Brain pericyte (primary cell): ENCODE measurements around the gene SAA4.
A peak's percentile ranks its signal among the peaks of the same experiment; 100 is the strongest.
"Not testable (repeated sequence)": the region's sequence is repeated elsewhere in the genome, so short reads cannot be mapped to it uniquely, and the experiment has no call there.

Experiments used
- DNase-seq: peaks from one replicate; pipeline ENCODE4 v3.0.0-alpha.2; 2012; ENCODE audit warnings: low read depth, low spot score

SAA4 gene

DNA sequence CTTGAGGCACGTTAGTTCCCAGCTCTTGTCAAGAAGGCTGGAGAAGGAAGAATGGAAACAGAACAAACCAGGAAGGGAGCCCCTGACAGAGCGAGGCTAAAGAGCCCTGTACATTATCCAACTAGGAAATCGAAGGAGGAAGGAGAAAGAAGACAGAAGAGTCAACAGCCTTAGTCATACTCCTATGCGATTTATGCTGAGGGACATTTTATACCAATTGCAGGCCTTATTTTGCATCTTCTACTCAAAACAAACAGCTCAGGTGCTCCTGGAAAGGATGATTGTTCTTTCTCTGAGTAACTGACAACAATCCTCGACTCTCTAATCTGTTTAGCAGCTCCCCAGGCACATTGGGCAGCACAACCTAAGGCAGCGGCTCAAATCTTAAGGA, 10.6 kb upstream of the SAA4 start:
- not testable (repeated sequence) for DNase-seq

DNA sequence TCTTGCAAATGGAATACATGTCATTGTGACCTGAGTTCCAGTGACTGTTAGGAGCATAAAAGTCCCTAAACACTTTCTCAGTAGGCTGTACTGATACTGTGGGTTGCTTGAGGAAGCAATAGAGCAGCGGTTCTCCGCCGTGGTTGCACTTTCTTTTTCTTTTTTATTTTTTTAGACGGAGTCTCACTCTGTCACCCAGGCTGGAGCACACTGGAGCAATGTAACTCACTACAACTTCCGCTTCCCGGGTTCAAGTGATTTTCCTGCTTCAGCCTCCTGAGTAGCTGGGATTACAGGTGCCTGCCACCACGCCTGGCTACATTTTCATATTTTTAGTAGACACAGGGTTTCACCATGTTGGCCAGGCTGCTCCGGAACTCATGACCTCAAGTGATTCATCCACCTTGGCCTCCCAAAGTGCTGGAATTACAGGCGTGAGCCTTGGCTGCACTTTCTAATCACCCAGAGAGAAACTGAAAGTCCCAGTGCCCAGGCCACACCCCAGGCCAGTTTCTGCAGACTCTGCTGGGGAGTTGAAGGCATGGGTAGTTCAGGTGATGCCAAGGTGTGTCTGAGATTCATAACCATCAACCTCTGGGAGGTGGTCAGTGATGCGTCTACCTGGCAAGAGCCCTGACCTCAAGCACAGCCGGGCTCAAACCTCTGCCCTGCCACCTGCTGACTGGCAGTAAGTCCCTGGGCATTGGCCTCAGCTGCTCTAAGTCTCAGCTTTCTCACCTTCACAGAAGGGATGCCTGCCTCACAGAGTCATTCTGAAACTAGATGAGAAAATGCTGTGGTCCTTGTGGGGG, 10.0 kb upstream of the SAA4 start:
- not testable (repeated sequence) for DNase-seq

DNA sequence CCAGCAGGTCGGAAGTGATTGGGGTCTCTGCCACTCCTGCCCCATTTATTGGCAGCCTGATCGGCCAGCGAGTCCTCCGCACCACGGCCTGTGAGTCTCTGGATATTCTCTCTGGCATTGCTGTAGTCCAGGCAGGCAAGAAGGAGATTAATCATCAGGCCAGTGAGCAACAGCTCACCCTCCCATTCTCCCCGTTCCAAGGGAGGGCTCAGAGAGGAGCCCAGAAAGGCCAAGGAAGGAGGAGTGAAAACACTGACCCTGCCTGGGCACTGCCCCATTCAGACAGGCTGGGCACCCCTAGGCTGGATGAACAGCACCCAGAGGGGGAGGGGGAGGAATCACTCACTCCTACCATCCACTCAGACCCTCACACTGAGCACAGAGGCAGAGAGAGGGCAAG, 8.8 kb upstream of the SAA4 start:
- no peak for DNase-seq

DNA sequence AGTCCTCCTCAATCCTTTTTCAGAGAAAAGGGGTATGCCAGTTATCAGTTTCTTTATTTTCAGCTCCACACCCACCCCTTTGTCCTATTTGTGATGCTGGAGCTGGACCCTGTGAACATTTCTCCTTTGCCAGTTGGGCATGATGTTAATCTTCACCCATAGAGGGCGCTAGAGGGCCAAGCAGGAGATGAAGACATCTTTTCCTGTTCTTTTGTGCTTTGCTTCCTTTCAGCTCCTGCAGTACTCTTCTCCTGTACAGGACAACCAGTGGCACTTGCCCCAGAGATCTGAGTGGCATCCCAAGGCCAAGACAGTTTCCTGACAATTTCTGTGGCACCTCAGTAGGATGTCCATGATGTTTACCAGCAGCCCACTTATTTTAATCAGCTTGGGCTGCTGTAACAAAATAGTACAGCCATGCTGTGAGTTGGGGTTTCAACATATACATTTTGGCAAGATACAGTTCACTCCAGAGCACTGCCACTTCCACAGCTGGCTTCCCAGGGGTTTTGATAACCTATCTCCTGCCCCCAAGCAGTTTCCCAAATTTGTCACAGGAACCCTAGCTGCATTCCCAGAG, 7.3 kb upstream of the SAA4 start:
- DNase-seq, result peak; percentile 45

DNA sequence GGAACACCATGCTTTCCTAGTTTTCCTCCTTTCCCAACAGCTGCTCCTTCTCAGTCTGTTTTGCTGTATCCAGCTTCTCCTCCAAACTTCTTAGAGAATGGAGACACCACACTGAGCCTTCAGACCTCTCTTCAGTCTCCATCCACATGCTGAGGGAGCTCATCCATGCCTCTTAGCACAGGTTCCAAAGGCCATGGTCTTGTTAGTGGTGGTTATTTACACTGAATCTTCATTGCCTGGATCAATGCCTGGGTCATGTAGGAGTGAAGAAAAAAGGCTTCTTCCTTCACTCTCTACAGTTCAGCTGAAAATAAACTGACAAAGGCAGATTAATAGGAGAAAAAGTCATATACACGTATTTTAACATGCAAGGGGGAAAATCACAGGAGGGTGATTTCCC, 3.1 kb upstream of the SAA4 start:
- DNase-seq, result no peak

DNA sequence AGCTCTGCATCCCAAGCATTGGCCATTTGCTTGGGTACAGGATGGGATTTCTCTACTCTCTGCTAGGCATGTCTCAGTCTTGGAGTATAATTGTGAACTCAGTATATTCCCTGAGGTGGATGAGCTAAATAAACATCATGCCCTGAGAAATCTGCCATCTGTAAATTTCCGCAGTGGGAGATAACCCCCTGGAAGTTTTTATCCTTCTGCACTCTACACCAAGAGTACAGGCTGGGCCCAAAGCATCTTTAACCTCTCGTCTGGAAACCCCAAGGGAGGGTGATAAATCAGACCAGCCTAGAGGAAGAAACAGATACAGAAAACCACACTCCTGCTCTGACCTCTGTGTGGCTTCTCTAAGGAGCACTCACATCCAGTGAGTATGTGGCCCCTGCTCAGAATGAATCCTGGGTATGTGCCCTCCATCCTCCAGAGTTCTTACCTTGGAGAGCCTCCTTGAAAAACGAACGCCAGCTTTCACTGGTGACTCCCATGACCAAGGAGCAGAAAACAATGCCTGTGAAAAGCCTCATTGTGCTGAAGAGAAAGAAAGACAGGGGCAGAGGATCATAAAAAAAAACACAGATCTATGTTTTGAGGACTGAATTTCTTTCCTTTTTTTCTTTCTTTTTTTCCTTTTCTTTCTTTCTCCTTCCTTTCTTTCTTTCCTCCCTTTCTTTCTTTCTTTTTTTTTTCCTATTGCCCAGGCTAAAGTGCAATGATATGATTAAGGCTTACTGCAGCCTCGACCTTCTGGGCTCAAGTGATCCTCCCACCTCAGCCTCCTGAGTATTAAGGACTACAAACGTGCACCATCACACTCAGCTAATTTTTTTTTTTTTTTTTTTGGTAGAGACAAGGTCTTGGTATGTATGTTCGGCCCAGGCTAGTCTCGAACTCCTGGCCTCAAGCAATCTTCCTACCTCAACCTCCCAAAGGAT, 938 bp downstream of the SAA4 start:
- DNase-seq, result peak; percentile 11

DNA sequence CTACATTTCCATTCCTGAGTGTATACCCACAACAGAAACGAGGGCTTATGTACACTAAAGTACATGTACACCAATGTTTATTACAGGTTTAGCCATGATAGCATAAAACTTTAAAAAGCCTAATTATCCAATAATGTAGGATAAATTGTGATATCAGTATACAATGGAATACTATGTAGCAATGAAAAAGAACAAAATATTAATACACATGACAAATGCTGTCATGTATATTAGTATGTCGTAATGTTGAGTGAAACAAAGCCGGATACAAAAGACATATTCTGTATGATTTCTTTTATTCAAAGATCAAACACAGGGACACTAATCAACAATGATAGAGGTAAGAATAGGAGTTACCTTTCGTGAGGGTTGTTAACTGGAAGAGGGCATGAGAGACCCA, 2.7 kb downstream of the SAA4 start:
- no peak for DNase-seq

DNA sequence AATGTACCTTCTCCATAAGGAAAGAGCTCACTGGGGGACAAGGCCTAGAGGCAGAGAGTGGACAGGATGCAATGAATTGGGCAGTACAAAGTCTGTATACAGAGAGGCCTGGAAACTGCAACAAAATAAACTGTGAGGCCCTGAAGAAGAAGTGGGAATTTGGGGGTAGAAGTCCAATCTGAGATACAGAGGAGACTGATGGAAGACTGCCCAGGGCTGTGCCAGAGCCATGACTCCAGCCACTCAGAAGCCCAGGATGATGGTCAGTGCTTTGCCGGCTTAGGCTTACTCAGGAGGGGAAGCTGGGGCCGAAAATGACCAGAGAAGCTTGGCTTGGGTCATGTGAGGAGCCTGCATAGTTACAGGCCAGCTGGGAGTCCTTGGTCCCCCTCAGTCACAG, 5.7 kb downstream of the SAA4 start:
- no peak for DNase-seq

DNA sequence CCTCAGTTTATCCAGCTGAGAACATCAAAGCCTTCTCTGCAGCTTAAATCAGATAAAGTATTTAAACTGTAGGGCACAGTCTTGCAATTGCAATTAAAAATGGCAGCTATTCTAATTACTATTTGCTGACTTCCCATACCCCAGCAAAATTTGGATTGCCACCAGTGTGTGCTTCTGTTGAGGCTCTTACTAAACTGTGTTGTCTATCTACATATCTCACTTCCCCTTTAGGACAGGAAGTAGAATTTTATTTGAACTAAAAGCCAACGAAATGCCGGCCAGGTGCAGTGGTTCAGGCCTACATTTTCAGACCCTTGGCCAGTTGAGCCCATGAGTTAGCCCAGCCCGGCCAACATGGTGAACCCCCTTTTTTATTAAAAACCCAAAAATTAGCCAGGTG, 7.1 kb downstream of the SAA4 start:
- DNase-seq, result no peak

DNA sequence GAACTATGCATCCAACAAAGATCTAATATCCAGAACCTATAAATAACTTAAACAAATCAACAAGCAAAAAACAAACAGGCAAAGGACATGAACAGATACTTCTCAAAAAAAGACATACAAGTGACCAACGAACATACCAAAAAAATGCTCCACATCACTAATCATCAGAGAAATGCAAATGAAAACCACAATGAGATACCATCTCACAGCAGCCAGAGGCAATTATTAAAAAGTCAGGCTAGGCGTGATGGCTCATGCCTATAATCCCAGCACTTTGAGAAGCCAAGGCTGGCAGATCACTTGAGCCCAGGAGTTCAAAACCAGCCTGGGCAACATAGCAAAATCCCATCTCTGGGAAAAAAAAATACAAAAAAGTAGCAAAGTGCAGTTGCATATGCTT, 10.7 kb downstream of the SAA4 start:
- no peak for DNase-seq

DNA sequence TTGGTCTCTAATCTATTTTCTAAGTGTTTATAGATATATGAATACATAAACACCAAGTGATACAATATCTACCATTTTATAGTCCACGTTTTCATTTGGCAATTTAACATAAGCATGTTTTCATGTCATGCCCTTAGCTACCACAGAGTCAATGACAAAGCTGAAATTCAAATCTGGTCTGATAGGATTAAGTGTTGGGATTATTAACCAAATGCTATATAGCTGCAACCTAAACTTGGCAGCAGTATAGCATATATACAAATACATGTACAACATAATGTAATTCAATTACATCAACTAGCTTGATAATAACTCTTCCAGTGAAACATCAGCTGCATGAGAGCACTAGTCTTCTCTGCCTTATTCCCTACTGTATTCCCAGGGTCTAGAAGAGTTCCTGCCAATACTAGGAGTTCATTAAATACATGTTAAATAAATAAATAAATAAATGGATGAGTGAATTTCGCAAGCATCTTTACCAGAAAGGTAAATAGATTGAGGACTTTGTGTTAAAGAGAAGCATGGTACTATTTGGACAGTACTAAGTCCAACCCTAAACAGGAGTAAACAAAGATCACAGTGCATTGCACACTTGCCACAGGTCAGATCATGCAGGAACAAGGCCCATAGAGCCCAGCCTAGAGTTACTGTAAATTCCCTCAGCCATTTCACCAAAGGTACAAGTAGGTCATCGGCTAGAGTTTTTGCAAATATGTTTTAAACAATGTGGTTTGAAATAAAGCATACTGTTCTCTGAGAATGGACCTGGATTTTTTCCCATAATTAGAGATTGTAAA, 12.8 kb downstream of the SAA4 start:
- DNase-seq, result no peak

DNA sequence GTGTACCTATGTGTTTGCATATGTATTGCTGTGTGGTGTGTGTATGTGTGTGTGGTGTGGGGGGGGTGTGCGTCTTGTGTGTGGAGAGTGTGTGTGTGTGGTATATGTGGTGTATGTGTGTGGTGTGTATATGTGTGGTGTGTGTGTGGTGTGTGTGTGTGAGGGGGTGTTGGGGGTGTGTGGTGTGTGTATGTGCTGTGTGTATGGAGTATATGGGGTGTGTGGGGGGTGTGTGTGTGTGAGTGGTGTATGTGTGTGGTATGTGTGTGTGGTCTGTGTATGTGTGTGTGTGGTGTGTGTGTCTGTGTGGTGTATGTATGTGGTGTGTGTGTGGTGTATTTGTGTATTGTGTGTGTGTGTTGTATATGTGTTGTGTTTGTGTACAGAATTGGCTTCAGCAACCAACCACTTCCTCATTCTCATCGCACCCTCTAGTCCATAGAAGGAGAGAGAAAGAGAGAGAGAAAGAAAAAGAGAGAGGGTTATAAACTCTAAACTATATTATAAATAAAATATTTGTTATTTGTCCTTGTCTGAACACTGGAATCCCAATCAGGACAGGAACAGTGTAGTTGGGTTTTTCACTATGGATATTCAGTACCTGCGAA, 13.7 kb downstream of the SAA4 start:
- no peak for DNase-seq

DNA sequence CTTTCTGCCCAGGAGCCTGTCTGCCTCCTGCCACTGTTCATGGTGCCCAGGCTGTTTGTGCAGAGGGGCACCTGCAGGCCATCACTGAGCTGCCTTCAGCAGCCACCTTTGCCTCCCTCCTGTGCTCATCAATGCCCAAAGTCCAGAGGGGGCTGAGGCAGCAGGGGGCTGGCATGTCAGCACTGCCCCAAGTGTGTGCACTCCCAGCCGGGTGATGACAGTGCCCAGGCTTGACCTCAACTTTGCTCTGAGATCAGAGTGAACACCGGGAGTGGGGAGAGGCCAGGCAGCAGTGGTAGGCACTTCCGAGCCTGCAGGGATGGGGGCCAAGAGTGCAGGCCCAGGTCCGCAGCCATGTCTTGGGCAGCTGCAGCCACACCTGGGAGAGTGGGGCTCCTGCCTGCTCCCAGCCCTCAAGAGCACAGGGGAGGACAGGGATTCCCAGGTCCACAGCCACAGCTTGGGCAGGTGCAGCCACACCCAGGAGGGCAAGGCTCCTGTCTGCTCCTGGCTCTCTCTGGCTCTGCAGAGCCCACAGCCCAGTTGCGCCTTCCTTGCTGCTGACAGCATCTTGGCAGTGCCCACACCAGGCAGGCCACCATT, 15.2 kb downstream of the SAA4 start:
- DNase-seq, result no peak

DNA sequence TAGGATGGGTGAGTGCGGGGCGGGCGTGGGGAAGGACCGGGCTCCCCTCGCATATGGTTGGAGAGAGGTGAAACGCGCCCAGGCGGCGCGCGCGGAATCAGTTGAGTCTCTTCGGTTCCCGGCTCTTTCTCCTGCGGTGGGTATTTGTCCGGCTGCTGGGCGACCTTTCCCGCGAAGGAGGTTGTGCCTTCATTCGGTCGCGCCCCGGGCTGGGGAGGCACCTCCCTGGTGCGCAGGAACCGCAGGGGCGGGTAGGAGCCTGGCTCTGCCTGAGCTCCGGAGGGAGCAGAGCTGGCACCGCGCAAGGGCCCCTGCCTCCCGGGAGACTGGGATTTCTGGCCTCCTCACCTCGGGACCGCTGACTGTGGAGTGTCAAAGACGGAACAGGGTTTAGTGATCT, 27.5 kb downstream of the SAA4 start:
- no peak for DNase-seq

DNA sequence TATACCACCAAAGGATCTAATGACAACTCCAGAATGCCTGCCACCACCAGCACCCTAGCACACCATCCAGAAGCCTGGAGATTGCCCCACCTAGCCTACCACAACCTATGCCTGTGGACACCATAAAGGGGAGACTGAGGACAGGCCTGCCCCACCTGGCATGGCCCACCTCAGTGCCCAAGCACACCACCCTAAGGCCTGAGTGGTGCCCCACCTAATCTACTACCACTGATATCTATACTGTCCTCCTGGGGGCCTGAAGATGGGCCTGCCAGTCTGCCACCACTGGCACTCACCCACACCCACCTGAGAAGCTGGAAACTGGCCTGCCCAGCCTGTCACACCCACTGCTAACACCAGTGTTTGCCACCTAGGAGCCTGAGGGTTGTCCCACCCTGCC, 31.8 kb downstream of the SAA4 start:
- no peak for DNase-seq

DNA sequence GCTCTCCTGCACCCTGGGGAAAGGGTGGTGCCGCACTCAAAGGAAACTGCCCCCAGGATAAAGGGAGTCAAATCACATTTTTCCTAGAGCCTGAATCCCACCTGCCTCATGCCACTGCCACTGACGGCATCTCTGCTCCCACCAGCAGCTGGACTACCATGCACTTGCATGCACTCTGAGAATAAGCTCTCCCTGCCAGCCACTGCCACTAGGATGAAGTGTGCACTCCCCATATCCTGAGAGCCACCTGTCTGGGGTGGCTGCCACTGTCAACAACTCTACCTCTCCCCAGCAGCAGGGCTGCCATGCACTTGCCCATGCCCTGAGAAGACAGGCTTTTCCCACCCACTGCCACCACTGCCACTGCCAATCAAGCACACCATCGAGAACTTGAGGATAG, 32.4 kb downstream of the SAA4 start:
- DNase-seq, result no peak

DNA sequence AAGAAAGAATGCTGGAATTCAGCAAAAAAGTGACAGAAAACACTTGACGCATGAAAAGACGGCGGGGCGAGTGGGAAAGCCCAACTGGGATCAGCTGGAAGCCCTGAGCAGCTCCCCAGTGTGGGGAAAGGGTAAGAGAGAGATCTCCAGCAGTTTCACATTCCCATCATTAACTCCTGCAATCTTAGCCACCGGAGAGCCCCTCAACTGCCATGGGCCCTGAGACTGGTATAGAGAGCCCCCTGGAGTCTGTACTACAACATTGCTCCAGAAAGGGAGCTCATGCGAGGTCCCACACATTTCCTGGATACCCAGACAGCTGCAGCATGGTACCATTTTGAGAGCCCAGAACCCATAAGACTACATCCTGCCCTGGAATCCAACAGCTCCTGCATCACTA, 32.9 kb downstream of the SAA4 start:
- DNase-seq, result no peak

DNA sequence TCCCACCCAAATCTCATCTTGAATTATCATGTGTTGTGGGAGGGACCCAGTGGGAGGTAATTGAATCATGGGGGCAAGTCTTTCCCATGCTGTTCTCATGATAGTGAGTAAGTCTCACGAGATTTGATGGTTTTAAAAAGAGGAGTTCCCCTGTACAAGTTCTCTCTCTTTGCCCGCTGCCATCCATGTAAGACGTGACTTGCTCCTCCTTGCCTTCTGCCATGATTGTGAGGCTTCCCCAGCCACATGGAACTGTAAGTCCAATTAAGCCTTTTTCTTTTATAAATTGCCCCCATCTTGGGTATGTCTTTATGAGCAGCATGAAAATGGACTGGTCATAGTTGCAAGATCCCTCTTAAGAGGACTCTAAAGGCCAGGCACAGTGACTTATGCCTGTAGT, 38.9 kb downstream of the SAA4 start:
- DNase-seq, result not testable (repeated sequence)

DNA sequence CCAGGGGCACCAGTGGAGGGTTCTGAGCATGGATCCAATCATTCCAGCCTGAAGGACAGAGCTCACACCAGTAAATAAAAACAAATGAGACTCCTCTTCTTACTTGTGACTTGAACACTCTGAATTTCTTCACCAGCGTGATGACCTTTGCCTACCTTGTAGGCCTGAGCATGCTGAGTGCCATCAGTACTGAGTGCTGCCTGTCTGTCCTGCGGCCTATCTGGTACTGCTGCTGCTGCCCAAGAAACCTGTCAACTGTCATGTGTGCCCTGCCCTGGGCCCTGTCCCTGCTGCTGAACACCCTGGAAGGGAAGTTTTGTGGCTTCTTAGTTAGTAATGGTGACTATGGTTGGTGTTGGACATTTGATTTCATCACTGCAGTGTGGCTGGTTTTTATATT, 40.1 kb downstream of the SAA4 start:
- DNase-seq, result no peak

DNA sequence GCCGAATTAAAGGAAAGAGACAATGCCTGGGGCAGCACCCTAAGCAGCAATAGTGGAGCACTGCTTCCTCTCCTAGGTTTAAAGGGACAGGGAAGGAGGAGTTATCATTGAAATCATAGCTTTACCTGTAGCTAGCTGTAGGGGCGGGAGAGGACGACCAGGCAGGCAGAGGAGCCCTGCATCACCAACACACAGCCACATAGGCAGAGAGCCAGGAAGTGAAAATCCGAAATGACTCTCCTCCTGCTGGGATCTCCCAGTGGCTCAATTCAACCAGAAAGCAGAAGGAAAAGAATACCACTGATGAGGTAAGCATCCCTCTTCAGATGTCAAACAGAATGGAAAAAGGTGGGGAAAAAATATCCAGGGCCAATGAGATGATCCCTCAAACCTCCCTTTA, 43.6 kb downstream of the SAA4 start:
- no peak for DNase-seq

DNA sequence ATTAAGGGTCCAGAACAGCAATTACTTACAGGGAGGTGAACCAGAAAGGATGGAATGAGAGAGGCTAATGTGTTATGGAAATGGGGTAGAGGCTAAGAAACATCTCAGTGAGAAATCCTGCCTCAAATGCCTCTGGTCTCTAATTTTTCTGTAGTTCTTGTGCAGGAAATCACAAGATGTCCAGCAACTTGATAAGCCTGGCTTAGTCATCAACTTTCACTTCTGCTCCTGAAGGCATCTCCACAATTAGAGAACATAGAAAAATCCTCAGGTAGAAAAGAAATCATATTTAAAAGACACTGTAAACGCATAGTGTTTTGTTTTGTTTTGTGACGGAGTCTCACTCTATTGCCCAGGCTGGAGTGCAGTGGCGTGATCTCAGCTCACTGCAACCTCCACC, 45.2 kb downstream of the SAA4 start:
- no peak for DNase-seq
